GM12878 (cell line): ENCODE data around the gene UBE2C. TPM values are rescaled to one million over a fixed set of nuclear protein-coding genes. Genes with fewer than 3 reads are reported as not detected.

Source experiments
- ATF7 ChIP-seq: fragments of 450-650 bp; IDR thresholded peaks from 2 replicates; pipeline ENCODE4 v1.6.1; 2016; ENCODE audit warnings: low read depth, mild to moderate bottlenecking
- HDGF ChIP-seq: fragments of 450-650 bp; IDR thresholded peaks from 2 replicates; pipeline ENCODE4 v1.6.1; 2016; ENCODE audit warnings: antibody characterized with exemption
- MXI1 ChIP-seq: fragments of 150-350 bp; IDR thresholded peaks from 2 replicates; pipeline ENCODE4 v1.6.1; 2011; ENCODE audit warnings: low read depth, mild to moderate bottlenecking, inconsistent platforms, low read length, improper control_type of control experiment
- MYC ChIP-seq: IDR thresholded peaks from 2 replicates; pipeline ENCODE4 v1.6.1; 2011; ENCODE audit warnings: mild to moderate bottlenecking, low read length, moderate library complexity, inconsistent platforms; ENCODE audit not compliant: insufficient read depth, insufficient replicate concordance, insufficient read length, severe bottlenecking
- NKRF ChIP-seq: fragments of 450-650 bp; conservative IDR thresholded peaks from 2 replicates; pipeline ENCODE4 v1.6.1; 2017; ENCODE audit warnings: mild to moderate bottlenecking, moderate library complexity
- PBX3 ChIP-seq: IDR thresholded peaks from 2 replicates; pipeline ENCODE4 v1.6.1; 2011; ENCODE audit warnings: mild to moderate bottlenecking, low read depth, low read length, moderate library complexity; ENCODE audit not compliant: insufficient replicate concordance
- POLR2AphosphoS5 ChIP-seq: IDR thresholded peaks from 2 replicates; pipeline ENCODE4 v1.6.1; 2011; ENCODE audit warnings: mild to moderate bottlenecking, low read length, inconsistent platforms
- RELB ChIP-seq: fragments of 450-650 bp; IDR thresholded peaks from 2 replicates; pipeline ENCODE4 v1.6.1; 2017; ENCODE audit warnings: low read depth, mild to moderate bottlenecking, moderate library complexity
- SMC3 ChIP-seq: IDR thresholded peaks from 2 replicates; pipeline ENCODE4 v1.6.1; 2011; ENCODE audit warnings: low read length, improper control_type of control experiment, borderline replicate concordance
- TAF1 ChIP-seq: IDR thresholded peaks from 2 replicates; pipeline ENCODE4 v1.6.1; 2011; ENCODE audit warnings: mild to moderate bottlenecking, low read depth, low read length, borderline replicate concordance
- polyA plus RNA-seq, 11 experiments: library from polyadenylated mRNA; depleted of rRNA in 4 of 11; unstranded in 6 of 11; stranded (reverse) in 5 of 11; fragments of >200 nt; fragmentation: Nextera tagmentation in 4 of 11; fragmentation: Illumina TruSeq in 1 of 11; extraction: Ambion mirVana in 4 of 11; extraction: Trizol in 1 of 11; gene quantifications; 1 replicate in 1 of 11; 2 replicates in 10 of 11; pipeline versions ENCODE4 v1.2.1 to v1.2.3, GENCODE V29; 2011 to 2016; ENCODE audit warnings: inconsistent platforms in 2 of 11, missing spikeins in 2 of 11, low read depth in 1 of 11
- total RNA-seq, 4 experiments: library from RNA; depleted of rRNA in 3 of 4; stranded (reverse); fragments of >200 nt in 3 of 4; fragmentation: Illumina TruSeq in 1 of 4; extraction: Trizol in 1 of 4; gene quantifications; 2 replicates each; pipeline versions ENCODE4 v1.2.1 to v1.2.3, GENCODE V29; 2013 to 2021
- TF ChIP-seq, protein P1 (sequence below): fragments of 450-650 bp; IDR thresholded peaks from 2 replicates; pipeline ENCODE4 v1.6.1; 2017; ENCODE audit warnings: mild to moderate bottlenecking, moderate library complexity
- TF ChIP-seq, protein P2 (sequence below): fragments of 450-650 bp; IDR thresholded peaks from 2 replicates; pipeline ENCODE4 v1.6.1; 2016; ENCODE audit warnings: mild to moderate bottlenecking, moderate library complexity, borderline replicate concordance

Gene UBE2C
- total and polyA plus RNA-seq, 10 of the 15 experiments (the other 5 are each of a cell fraction or from before 2014, with no cell fraction given): 86.2 to 412 (median 176) TPM

- TF ChIP-seq, protein P1, sequence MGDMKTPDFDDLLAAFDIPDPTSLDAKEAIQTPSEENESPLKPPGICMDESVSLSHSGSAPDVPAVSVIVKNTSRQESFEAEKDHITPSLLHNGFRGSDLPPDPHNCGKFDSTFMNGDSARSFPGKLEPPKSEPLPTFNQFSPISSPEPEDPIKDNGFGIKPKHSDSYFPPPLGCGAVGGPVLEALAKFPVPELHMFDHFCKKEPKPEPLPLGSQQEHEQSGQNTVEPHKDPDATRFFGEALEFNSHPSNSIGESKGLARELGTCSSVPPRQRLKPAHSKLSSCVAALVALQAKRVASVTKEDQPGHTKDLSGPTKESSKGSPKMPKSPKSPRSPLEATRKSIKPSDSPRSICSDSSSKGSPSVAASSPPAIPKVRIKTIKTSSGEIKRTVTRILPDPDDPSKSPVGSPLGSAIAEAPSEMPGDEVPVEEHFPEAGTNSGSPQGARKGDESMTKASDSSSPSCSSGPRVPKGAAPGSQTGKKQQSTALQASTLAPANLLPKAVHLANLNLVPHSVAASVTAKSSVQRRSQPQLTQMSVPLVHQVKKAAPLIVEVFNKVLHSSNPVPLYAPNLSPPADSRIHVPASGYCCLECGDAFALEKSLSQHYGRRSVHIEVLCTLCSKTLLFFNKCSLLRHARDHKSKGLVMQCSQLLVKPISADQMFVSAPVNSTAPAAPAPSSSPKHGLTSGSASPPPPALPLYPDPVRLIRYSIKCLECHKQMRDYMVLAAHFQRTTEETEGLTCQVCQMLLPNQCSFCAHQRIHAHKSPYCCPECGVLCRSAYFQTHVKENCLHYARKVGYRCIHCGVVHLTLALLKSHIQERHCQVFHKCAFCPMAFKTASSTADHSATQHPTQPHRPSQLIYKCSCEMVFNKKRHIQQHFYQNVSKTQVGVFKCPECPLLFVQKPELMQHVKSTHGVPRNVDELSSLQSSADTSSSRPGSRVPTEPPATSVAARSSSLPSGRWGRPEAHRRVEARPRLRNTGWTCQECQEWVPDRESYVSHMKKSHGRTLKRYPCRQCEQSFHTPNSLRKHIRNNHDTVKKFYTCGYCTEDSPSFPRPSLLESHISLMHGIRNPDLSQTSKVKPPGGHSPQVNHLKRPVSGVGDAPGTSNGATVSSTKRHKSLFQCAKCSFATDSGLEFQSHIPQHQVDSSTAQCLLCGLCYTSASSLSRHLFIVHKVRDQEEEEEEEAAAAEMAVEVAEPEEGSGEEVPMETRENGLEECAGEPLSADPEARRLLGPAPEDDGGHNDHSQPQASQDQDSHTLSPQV: no peak
- TF ChIP-seq RELB (peak; percentile 17; the same call in 1 of the 2 replicates), MXI1 (peak; percentile 96), NKRF (peak; percentile 100), POLR2AphosphoS5 (peak; percentile 74), HDGF (no peak), PBX3 (peak; percentile 97), TAF1 (0 out of 2 replicates have a peak, but pooled peaks have one; percentile 47), ATF7 (no peak), MYC (peak; percentile 43), SMC3 (no peak)
- TF ChIP-seq, protein P2, sequence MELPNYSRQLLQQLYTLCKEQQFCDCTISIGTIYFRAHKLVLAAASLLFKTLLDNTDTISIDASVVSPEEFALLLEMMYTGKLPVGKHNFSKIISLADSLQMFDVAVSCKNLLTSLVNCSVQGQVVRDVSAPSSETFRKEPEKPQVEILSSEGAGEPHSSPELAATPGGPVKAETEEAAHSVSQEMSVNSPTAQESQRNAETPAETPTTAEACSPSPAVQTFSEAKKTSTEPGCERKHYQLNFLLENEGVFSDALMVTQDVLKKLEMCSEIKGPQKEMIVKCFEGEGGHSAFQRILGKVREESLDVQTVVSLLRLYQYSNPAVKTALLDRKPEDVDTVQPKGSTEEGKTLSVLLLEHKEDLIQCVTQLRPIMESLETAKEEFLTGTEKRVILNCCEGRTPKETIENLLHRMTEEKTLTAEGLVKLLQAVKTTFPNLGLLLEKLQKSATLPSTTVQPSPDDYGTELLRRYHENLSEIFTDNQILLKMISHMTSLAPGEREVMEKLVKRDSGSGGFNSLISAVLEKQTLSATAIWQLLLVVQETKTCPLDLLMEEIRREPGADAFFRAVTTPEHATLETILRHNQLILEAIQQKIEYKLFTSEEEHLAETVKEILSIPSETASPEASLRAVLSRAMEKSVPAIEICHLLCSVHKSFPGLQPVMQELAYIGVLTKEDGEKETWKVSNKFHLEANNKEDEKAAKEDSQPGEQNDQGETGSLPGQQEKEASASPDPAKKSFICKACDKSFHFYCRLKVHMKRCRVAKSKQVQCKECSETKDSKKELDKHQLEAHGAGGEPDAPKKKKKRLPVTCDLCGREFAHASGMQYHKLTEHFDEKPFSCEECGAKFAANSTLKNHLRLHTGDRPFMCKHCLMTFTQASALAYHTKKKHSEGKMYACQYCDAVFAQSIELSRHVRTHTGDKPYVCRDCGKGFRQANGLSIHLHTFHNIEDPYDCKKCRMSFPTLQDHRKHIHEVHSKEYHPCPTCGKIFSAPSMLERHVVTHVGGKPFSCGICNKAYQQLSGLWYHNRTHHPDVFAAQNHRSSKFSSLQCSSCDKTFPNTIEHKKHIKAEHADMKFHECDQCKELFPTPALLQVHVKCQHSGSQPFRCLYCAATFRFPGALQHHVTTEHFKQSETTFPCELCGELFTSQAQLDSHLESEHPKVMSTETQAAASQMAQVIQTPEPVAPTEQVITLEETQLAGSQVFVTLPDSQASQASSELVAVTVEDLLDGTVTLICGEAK: 0 out of 2 replicates have a peak, but pooled peaks have one; percentile 21
Measured at GRCh38 chr20:45812157-45813005, at the start of gene UBE2C (continued).
